Fibroblast of villous mesenchyme (primary cell): ENCODE data around the gene SPRR2G. TPM values are rescaled to one million over a fixed set of nuclear protein-coding genes. Genes with fewer than 3 reads are reported as not detected.
"Not testable (repeated sequence)": the region's sequence is repeated elsewhere in the genome, so short reads cannot be mapped to it uniquely, and the experiment has no call there.

Source experiments
- DNase-seq: peaks from one replicate; pipeline ENCODE4 v3.0.0-alpha.2; 2010; ENCODE audit warnings: low read depth
- H3K4me3 ChIP-seq: 2 replicates; pipeline ENCODE4 v1.5.1; 2011; ENCODE audit warnings: low read depth, mild to moderate bottlenecking, low read length
- small RNA-seq: library from RNA; depleted of rRNA; stranded (forward); fragments of <200 nt; gene quantifications from one replicate; pipeline ENCODE3, GENCODE V24; 2012
- total RNA-seq: library from RNA; depleted of rRNA; stranded (reverse); fragments of >200 nt; gene quantifications from 2 replicates; pipeline ENCODE4 v1.2.3, GENCODE V29; 2012
- TF ChIP-seq, protein P1 (sequence below): IDR thresholded peaks from 2 replicates; pipeline ENCODE4 v1.5.1; 2012; ENCODE audit warnings: low read depth, mild to moderate bottlenecking, low read length; ENCODE audit not compliant: insufficient read depth

The SPRR2G gene
- total RNA-seq, 1 donor: not detected

DNA sequence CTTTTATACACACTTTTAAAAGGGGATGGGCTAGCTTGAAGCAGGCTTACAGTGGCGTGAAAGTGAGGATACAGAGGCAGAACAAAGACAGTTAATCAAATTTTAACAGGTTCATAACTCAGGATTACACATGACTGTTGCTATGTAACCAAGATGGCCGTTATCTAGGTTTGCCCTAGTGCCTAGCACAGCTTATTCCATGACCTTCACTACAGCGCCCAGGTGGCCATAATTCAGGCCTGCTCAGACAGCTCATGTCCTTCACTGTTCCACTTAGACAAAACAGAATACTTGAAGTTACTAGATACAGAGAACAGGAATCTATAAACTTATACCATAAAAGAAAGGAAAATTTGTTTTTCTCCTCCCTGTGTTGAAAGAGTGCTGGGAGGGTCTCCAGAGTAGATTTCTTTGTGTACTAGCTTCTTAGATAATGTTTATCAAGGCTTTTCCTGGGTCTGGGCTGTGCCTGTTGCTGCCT is 31.2 kb downstream of the SPRR2G start:
- H3K4me3 ChIP-seq: no peak overlapping the region
- TF ChIP-seq, protein P1, sequence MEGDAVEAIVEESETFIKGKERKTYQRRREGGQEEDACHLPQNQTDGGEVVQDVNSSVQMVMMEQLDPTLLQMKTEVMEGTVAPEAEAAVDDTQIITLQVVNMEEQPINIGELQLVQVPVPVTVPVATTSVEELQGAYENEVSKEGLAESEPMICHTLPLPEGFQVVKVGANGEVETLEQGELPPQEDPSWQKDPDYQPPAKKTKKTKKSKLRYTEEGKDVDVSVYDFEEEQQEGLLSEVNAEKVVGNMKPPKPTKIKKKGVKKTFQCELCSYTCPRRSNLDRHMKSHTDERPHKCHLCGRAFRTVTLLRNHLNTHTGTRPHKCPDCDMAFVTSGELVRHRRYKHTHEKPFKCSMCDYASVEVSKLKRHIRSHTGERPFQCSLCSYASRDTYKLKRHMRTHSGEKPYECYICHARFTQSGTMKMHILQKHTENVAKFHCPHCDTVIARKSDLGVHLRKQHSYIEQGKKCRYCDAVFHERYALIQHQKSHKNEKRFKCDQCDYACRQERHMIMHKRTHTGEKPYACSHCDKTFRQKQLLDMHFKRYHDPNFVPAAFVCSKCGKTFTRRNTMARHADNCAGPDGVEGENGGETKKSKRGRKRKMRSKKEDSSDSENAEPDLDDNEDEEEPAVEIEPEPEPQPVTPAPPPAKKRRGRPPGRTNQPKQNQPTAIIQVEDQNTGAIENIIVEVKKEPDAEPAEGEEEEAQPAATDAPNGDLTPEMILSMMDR: no peak
- DNase-seq: no peak

DNA sequence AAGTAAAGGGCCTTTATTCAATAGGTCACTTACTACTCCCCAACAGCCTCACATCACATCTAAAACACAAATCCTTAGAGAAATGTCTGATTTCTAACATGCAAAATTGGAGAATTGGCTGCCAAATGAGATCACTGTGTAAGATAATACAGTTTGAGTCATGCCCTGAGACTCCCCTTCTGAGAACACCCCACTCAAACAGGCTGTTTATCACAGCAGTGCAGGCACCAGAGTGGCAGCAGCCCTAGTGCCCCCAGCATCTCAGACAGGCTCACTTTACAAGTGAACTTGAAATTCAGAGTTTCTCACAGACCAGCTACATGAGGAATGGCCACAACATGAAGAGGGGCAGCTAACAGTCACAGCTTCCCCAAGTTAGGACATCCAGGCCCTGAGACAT is 35.4 kb downstream of the SPRR2G start:
- not testable (repeated sequence) for H3K4me3 ChIP-seq, DNase-seq

DNA sequence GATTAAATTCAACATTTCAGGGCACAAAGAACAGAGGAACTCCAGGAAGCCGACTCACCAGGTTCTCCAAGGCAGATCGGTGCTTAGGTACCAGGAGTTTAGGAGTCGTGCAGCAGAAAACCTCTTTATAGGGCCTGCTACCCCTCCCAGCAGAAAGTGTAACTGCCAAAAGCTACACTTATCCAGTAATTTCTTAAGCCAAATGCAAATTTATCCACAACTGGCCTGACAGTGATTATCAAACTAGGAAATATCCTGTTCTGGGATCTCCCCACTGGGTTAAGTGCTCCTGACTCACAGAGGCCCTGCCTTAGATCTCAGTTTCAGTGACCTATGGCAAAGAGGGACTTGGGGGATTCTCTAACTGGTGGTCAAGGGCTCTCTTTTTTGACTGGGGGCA is 37.3 kb downstream of the SPRR2G start, which contains the start of gene SPRR2F:
Gene SPRR2F, minus strand, starts transcription at position 101 of the 400 bp plus-strand sequence. CDS start 783 bp downstream, outside the sequence.
- TF ChIP-seq, protein P1: no peak
- no peak for DNase-seq
- no peak within 1 kb of the TSS for H3K4me3 ChIP-seq

DNA sequence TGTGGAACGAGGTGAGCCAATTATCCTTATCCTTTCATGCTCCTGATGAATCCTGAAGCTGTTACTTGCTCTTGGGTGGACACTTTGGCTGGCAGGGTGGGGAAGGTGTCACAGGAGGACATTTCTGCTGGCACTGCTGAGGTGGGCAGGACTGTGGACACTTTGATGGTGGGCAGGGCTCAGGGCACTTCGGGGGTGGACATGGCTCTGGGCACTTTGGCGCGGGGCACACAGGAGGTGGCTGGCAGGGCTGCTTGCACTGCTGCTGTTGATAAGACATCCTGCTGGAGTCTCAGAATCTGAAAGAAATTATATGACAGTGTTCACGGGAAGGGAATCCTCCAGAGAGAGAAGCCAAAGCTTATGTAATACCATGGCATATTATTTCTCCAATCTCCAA is 38.2 kb downstream of the SPRR2G start:
- DNase-seq, H3K4me3 ChIP-seq: not testable (repeated sequence)

DNA sequence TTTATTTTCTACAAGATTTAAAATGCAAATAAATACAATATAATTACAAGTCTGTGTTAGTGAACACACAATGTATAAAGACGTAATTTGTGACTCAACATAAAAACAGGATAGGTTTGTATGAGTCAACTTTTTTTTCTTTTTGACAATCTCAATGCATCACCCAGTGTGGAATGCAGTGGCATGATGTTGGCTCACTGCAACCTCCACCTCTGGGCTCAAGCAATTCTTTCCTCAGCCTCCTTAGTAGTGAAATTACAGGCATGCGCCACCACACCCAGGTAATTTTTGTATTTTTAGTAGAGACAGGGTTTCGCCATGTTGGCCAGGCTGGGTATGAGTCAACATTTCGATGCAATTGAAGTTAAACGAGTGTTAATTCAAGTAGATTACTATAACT is 50.4 kb downstream of the SPRR2G start:
- no peak overlapping the region for H3K4me3 ChIP-seq
- TF ChIP-seq, protein P1: no peak
- no peak for DNase-seq

Small RNA genes lying within 50 kb of the gene (small RNA-seq; reads per million reads assigned to genes)
- gene SPRR2C: not detected

Other genes starting within 250 kb of the SPRR2G start
- not detected in 2 replicates for gene IVL, start 242.3 kb downstream of the SPRR2G start, total RNA-seq
- gene SPRR5, start 203.7 kb downstream of the SPRR2G start, total RNA-seq: not detected in 2 replicates
- gene SPRR4, start 180.2 kb downstream of the SPRR2G start, total RNA-seq: not detected in 2 replicates
- gene SPRR1A, start 166.8 kb downstream of the SPRR2G start, total RNA-seq: not detected in 2 replicates
- gene SPRR3, start 149.1 kb downstream of the SPRR2G start, total RNA-seq: not detected in 2 replicates
- gene SPRR1B, start 119.7 kb downstream of the SPRR2G start, total RNA-seq: not detected in 2 replicates
- not detected in 2 replicates for gene SPRR2D, start 109.8 kb downstream of the SPRR2G start, total RNA-seq
- gene SPRR2A, start 93.4 kb downstream of the SPRR2G start, total RNA-seq: not detected in 2 replicates
- not detected in 2 replicates for gene SPRR2B, start 79.3 kb downstream of the SPRR2G start, total RNA-seq
- gene SPRR2E, start 56.4 kb downstream of the SPRR2G start, total RNA-seq: not detected in 2 replicates
- gene SPRR2F, start 37.4 kb downstream of the SPRR2G start, total RNA-seq: not detected in 2 replicates
- not detected in 2 replicates for gene LELP1, start 52.5 kb upstream of the SPRR2G start, total RNA-seq
- under 0.01 TPM in 1 of 2 replicates, not detected in the other for gene PRR9, start 66.7 kb upstream of the SPRR2G start, total RNA-seq
- not detected in 2 replicates for gene LORICRIN, start 108.8 kb upstream of the SPRR2G start, total RNA-seq
- gene PGLYRP3, start 162.1 kb upstream of the SPRR2G start, total RNA-seq: not detected in 2 replicates
- gene PGLYRP4, start 198.0 kb upstream of the SPRR2G start, total RNA-seq: not detected in 2 replicates
- not detected in 2 replicates for gene S100A9, start 207.0 kb upstream of the SPRR2G start, total RNA-seq
- not detected in 2 replicates for gene S100A12, start 224.7 kb upstream of the SPRR2G start, total RNA-seq
- gene S100A8, start 240.2 kb upstream of the SPRR2G start, total RNA-seq: not detected in 2 replicates